Measurements from ENCODE around the gene RHEX. TPM values are rescaled to one million over a fixed set of nuclear protein-coding genes. Genes with fewer than 3 reads are reported as not detected.

The RHEX gene
- total and polyA plus RNA-seq, 5 experiments from 2014 or later: 0.52 TPM; not detected in 4

DNA sequence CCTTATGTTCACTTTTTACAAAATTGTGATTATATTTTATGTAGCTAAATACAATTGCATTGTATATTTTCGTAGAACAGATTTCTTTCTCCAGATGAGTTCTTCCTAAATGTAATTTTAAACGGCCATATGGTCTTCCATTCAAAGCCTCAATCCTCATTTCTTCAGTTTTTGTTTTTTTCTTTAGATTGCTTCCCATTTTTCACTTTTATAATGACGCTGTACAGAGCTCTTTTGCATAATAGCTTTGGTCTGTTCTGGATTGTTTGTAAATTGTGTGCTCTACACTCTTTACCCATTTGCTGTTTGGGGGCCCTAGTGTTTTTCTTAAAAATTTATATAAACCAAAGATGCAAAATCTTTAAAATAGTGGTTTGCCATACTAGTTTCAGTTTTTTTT lies 36.4 kb downstream of the RHEX start:
- POLR2A ChIA-PET: no interaction called here
- no peak overlapping the region for H3K27ac Mint-ChIP-seq
- DNase-seq (no peak), ATAC-seq (no peak)
- H3K9me3 Mint-ChIP-seq: no peaks in the 10 kb centered on the region
- peaks cover 0 to 4% (median 2%) of the 10 kb centered on the region in 5 donors for H3K27me3 Mint-ChIP-seq
- H3K4me3 Mint-ChIP-seq: no peak overlapping the region
- H3K4me1 Mint-ChIP-seq: no peaks in the 10 kb centered on the region
- H3K36me3 Mint-ChIP-seq: no peaks in the 10 kb centered on the region

DNA sequence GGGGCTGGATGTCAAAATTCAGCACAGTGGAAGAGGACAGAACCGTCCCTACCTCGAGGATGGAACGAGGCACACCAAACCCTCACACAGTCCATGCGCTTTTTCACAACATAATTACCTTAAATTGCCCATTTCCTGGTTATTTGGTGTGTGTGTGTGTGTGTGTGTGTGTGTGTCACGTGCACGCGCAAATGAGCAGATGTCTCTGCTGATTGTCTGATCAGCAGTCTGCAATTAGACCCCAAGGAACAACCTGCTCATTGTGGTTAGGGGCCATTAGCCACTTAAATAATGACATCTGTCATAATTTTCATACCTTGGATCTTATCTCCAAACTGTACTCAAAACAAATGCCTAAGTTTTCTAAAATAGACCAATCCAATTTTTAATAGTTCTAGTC lies 41.1 kb downstream of the RHEX start:
- Mint-ChIP-seq H3K4me3 (no peak overlapping the region), H3K27me3 (peaks cover 8 to 23% (median 13%) of the 10 kb centered on the region in 5 donors), H3K36me3 (no peaks in the 10 kb centered on the region), H3K27ac (no peak overlapping the region), H3K9me3 (no peaks in the 10 kb centered on the region), H3K4me1 (no peaks in the 10 kb centered on the region)
- no peak for DNase-seq
- POLR2A ChIA-PET: no interaction called here
- no peak for ATAC-seq

GRCh38 chr1:206097381-206097780 lies 44.4 kb downstream of the RHEX start:
- peaks cover 0 to 10% (median 0%) of the 10 kb centered on the region in 4 donors for H3K4me1 Mint-ChIP-seq

GRCh38 chr1:206098242-206098919 lies 45.4 kb downstream of the RHEX start:
- POLR2A ChIA-PET: no interaction called here
- ATAC-seq: no peak

More at GRCh38 chr1:206097381-206097780, 44.4 kb downstream of the RHEX start:
- Mint-ChIP-seq H3K9me3 (no peaks in the 10 kb centered on the region), H3K27me3 (peaks cover 13 to 39% (median 26%) of the 10 kb centered on the region in 5 donors), H3K4me3 (no peak overlapping the region), H3K36me3 (no peaks in the 10 kb centered on the region), H3K27ac (no peak overlapping the region)
- POLR2A ChIA-PET: no interaction called here
- no peak for ATAC-seq
- DNase-seq: no peak

GRCh38 chr1:206100226-206100815 lies 47.3 kb downstream of the RHEX start:
- DNase-seq (no peak), ATAC-seq (no peak)
- POLR2A ChIA-PET: no interaction called here
- Mint-ChIP-seq H3K9me3 (no peaks in the 10 kb centered on the region), H3K27ac (no peak overlapping the region), H3K4me1 (peaks cover 0 to 12% (median 0%) of the 10 kb centered on the region in 4 donors), H3K4me3 (no peak overlapping the region), H3K36me3 (no peaks in the 10 kb centered on the region), H3K27me3 (peaks cover 8 to 39% (median 26%) of the 10 kb centered on the region in 5 donors)

More at GRCh38 chr1:206098242-206098919, 45.4 kb downstream of the RHEX start:
- H3K4me1 Mint-ChIP-seq: peaks cover 0 to 12% (median 0%) of the 10 kb centered on the region in 4 donors
- no peak for DNase-seq
- H3K27ac Mint-ChIP-seq: peak overlapping the region in 1 of 10 donors; percentile 11
- no peaks in the 10 kb centered on the region for H3K9me3 Mint-ChIP-seq
- H3K36me3 Mint-ChIP-seq: no peaks in the 10 kb centered on the region
- H3K27me3 Mint-ChIP-seq: peaks cover 13 to 39% (median 26%) of the 10 kb centered on the region in 5 donors
- no peak overlapping the region for H3K4me3 Mint-ChIP-seq

DNA sequence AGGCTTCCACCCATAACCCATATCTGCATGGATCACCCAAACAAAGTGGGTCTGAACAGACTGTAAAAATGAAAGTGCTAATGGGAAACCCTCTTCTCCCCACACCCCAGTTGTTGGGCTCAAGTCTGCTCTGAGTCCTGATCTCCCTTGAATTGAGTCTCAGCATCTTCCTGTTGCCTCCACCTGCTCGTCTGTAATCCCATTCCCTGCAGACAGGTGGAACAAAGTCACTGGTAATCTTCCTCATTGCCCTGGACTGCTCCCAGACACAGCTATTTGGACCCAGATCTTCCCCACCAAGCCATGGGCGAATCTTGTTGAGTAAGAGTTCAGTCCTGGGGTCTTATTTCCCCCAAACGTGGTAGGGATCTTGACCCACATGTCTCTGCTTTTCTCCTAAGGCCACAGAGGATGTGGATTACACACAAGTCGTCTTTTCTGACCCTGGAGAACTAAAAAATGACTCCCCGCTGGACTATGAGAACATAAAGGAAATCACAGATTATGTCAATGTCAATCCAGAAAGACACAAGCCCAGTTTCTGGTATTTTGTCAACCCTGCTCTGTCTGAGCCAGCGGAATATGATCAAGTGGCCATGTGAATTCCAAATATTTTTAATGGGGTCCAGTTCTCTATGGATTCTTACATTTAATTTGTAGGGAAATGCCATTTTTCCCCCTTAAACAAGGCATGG lies 48.5 kb downstream of the RHEX start:
- ATAC-seq: no peak
- Mint-ChIP-seq H3K4me1 (peaks cover 0 to 14% (median 0%) of the 10 kb centered on the region in 4 donors), H3K4me3 (no peak overlapping the region), H3K27me3 (peaks cover 6 to 39% (median 23%) of the 10 kb centered on the region in 5 donors), H3K27ac (no peak overlapping the region), H3K9me3 (no peaks in the 10 kb centered on the region), H3K36me3 (no peaks in the 10 kb centered on the region)
- DNase-seq: no peak
- POLR2A ChIA-PET: no interaction called here

DNA sequence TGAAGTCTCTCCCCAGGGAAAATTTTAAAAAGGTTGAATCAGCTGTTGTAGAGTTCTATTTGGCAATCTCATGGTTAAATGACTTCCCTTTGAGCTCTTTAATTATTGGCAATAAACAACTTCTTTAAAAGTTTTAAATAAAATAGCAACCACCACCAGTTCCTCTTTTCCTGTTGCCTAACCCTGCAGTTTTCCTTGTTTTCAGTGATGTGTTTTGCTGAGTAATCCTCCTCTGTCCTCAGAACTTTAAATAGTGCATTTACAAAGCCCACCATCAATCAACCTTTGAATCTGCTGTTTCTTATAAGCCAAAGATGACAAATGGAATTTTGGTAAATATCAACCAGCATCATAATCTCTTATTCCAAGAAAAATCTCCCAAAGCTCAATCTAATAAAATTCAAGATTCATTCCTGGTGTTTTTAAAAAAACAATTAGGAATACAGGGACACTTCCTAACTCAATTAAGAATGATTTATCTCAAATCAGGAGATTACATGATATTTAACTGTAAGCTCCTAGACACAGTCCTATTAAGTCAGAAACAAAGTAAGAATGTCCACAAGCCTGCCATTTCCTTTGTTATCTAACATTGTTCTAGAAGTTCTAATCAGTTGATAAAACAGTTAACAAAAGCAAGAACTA lies 49.4 kb downstream of the RHEX start:
- H3K36me3 Mint-ChIP-seq: no peaks in the 10 kb centered on the region
- DNase-seq (no peak), ATAC-seq (no peak)
- POLR2A ChIA-PET: interaction anchor here (0.8 kb wide), 1 partner anchor 309 kb away, joined by 4 read pairs; no protein-coding TSS in a partner anchor
- H3K27me3 Mint-ChIP-seq: peaks cover 6 to 39% (median 22%) of the 10 kb centered on the region in 5 donors
- peak overlapping the region in 1 of 10 donors; percentile 39 for H3K27ac Mint-ChIP-seq
- no peaks in the 10 kb centered on the region for H3K9me3 Mint-ChIP-seq
- peaks cover 0 to 15% (median 0%) of the 10 kb centered on the region in 4 donors for H3K4me1 Mint-ChIP-seq
- H3K4me3 Mint-ChIP-seq: no peak overlapping the region

DNA sequence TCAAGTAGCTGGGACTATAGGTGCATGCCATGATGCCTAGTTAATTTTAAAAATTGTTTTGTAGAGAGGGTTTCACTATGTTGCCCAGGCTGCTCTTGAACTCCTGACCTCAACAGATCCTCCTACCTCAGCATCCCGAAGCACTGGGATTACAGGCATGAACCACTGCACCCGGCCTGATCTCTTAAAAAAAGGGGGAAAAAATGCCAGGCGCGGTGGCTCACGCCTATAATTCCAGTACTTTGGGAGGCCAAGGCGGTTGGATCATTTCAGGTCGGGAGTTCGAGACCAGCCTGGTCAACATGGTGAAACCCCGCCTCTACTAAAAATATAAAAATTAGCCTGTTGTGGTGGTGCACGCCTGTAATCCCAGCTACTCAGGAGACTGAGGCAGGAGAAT lies 51.0 kb downstream of the RHEX start:
- Mint-ChIP-seq H3K4me1 (peaks cover 0 to 15% (median 0%) of the 10 kb centered on the region in 4 donors), H3K27me3 (peaks cover 0 to 26% (median 11%) of the 10 kb centered on the region in 5 donors), H3K36me3 (no peaks in the 10 kb centered on the region), H3K4me3 (no peak overlapping the region), H3K27ac (no peak overlapping the region), H3K9me3 (no peaks in the 10 kb centered on the region)
- POLR2A ChIA-PET: no interaction called here
- DNase-seq (no peak), ATAC-seq (no peak)

GRCh38 chr1:206105464-206105995 lies 52.6 kb downstream of the RHEX start:
- DNase-seq: no peak
- Mint-ChIP-seq H3K4me1 (peaks cover 0 to 15% (median 0%) of the 10 kb centered on the region in 4 donors), H3K27ac (peak overlapping the region in 1 of 10 donors; percentile 21), H3K36me3 (no peaks in the 10 kb centered on the region), H3K9me3 (no peaks in the 10 kb centered on the region), H3K27me3 (peaks cover 0 to 13% (median 5%) of the 10 kb centered on the region in 5 donors), H3K4me3 (no peak overlapping the region)
- no peak for ATAC-seq
- POLR2A ChIA-PET: no interaction called here

DNA sequence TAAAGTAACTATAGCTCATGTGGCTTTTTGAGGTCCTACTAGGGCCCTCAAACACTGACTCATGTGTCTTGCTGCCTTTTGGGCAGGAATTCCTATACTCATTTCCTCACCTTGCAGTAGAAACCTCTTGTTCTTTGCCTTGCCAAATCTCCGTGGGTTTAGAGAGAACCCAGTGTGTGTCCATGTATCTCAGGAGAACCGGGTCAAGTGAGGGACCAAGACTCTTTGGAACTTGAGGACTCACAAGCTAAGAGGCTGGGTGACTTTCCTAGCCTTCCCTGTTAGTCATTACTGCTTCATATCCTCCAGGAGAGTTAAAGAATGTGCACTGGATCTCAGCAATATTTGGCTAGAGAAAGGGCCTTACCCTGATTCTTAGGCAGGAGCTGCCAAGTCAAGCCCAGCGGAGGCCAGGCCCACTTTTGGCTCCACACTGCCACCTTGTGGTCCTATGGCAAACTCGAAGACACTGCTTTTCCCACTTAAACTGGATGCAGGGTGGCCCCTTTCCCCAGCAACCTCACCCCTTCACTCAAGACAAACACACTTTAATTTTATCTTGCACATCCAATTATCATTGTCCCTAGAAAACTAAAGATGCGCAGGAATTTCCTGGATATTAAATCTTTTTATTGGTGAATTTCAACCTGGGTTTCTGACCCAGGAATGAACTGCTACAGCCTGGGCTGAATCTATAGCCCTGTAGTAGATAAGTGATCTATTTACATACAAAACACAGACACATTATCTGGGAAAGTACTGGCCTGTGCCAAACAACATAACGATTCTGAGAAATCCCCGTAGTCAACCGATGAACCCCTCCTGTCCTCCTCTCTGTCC lies 53.6 kb downstream of the RHEX start:
- H3K27me3 Mint-ChIP-seq: peaks cover 0 to 3% (median under 1%) of the 10 kb centered on the region in 5 donors
- ATAC-seq (peak; percentile 87 to 88), DNase-seq (peak; percentile 43 to 85 (median 71))
- H3K36me3 Mint-ChIP-seq: no peaks in the 10 kb centered on the region
- POLR2A ChIA-PET: no interaction called here
- H3K4me3 Mint-ChIP-seq: no peak overlapping the region
- H3K4me1 Mint-ChIP-seq: peaks cover 0 to 11% (median 0%) of the 10 kb centered on the region in 4 donors
- no peak overlapping the region for H3K27ac Mint-ChIP-seq
- H3K9me3 Mint-ChIP-seq: no peaks in the 10 kb centered on the region

DNA sequence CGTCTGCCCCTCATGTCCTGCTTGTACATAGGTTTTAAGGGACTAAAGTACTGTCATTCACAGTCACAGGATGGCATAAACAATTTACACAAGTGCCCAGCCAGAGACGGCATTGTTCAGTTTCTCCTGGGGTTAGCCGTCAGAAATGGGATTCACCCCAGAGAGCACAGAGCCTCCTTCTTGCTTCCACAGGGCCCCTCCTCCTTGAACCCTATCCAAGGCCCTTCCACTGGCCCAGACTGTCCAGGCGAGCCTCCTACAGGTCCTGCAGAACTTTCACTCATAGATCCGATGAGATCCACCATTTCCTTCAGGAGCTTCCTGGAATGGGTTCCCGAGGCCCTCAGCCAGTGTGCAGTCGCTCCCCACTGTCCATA lies 54.2 kb downstream of the RHEX start:
- H3K27ac Mint-ChIP-seq: no peak overlapping the region
- peaks cover 0 to 7% (median 0%) of the 10 kb centered on the region in 4 donors for H3K4me1 Mint-ChIP-seq
- H3K4me3 Mint-ChIP-seq: no peak overlapping the region
- no peaks in the 10 kb centered on the region for H3K36me3 Mint-ChIP-seq
- POLR2A ChIA-PET: no interaction called here
- ATAC-seq (no peak), DNase-seq (no peak)
- H3K27me3 Mint-ChIP-seq: peaks cover 0 to 1% (median 0%) of the 10 kb centered on the region in 5 donors
- no peaks in the 10 kb centered on the region for H3K9me3 Mint-ChIP-seq

- peaks cover 0 to 3% (median 0%) of the 10 kb centered on the region in 4 donors for H3K4me1 Mint-ChIP-seq
- no peak overlapping the region for H3K4me3 Mint-ChIP-seq
- no peak overlapping the region for H3K27ac Mint-ChIP-seq
- H3K9me3 Mint-ChIP-seq: no peaks in the 10 kb centered on the region
- no peaks in the 10 kb centered on the region for H3K36me3 Mint-ChIP-seq
- H3K27me3 Mint-ChIP-seq: peaks cover 0 to 1% (median 0%) of the 10 kb centered on the region in 5 donors
- ATAC-seq (no peak), DNase-seq (no peak)
- POLR2A ChIA-PET: no interaction called here
These were observed 55.7 kb downstream of the RHEX start for GRCh38 chr1:206108635-206109034.

Measured in naive thymus-derived CD8-positive, alpha-beta T cell (primary cell).